HUDEP-2 (cell line): Measurements from ENCODE around the gene APPBP2.

Source experiments
- DNase-seq, 76 experiments: peaks; one replicate each; lab custom pipeline; 2025; ENCODE audit not compliant: unreplicated experiment in 76 of 76; lab: John Stamatoyannopoulos, UW

Gene APPBP2

DNA sequence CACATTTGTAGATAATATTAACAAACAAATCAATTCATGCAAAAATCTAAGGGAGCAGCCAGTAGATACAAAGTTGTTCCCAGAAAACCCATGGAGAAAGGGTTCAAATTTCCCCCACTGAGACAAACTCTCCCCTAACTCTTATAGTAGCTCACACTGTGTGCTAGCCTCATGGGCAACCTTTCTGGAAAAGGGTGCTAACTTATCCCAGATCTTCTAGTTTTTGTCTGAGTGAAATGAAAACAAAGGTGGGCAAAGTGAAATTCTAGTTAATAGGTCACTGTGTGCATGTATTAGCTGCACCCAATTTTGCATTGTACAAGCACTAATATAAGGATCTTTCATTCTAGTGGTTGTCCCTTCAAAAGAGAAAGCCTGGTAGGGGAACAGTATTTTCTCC lies 124.2 kb downstream of the APPBP2 start:
- DNase-seq: no peak

DNA sequence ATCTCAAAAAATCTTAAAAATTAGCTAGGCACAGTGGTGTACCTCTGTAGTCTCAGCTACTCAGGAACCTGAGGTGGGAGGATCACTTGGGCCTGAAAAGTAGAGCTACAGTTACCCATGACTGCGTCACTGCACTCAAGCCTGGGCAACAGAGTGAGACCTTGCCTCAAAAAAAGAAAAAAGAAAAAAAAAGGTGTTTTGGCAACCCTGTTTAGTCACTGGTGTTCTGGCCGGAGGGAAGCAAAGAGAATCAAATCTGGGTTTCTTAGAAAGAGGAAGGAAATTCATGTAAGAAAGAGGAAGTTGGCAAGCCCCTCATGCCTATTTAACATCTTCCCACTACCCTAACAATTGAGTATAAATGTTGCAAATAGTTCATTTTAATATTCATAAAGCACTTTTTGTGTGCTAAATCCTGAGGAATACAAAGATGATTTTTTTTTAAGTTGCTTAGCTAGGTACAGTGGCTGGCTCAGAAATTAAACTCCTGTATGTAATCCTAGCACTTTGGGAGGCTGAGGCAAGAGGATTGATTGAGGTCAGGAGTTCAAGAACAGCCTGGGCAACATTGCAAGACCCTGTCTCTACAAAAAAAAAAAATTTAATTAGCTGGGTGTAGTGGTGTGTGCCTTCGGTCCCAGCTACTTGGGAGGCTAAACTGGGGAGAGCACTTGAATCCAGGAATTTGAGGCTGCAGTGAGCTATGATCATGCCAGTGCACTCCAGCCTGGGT lies 127.6 kb downstream of the APPBP2 start:
- peak in 3 of 76 experiments; percentile 14 to 30 (median 22) for DNase-seq

DNA sequence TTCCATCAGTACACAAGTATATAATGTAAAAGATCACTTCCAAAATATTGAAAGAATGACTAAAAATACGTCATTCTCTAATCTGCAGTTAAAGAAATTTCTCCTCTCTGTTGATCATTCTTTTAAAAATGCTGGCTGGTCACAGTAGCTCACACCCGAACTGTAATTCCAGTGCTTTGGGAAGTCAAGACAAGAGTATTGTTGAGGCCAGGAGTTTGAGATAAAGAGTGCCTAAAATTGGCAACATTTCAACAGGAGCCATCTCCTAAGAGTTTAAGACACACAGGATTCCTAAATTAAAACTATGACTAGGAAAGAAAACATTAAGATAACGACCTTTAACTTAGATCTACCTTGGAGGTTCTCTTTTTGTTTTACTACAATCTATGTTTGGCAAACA lies 129.6 kb downstream of the APPBP2 start:
- DNase-seq: no peak

DNA sequence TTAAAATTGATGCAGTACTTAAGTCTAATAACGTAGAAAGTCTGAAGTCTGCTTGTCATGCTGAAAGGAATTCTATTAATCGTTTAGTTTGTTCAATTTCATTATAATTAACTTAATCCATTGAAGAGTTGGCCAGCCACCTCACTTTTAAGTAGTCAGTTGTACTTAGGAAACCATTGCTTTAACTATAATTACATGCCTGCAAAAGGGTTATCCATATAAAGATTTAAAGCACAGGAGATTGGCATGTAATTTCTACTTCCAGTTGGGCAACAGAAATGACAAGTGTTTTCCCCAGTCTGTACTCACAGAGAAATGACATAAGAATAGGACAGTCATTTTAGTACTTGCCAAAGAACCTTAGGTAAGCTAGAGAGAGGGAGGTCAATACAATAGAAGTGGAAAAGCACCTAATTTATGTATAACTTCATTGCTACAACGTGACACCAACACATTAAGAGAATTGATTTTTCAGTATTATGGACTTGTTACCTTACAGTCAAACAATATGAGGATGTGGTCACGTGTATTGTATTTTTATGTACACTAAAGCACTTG lies 130.5 kb downstream of the APPBP2 start:
- no peak for DNase-seq

DNA sequence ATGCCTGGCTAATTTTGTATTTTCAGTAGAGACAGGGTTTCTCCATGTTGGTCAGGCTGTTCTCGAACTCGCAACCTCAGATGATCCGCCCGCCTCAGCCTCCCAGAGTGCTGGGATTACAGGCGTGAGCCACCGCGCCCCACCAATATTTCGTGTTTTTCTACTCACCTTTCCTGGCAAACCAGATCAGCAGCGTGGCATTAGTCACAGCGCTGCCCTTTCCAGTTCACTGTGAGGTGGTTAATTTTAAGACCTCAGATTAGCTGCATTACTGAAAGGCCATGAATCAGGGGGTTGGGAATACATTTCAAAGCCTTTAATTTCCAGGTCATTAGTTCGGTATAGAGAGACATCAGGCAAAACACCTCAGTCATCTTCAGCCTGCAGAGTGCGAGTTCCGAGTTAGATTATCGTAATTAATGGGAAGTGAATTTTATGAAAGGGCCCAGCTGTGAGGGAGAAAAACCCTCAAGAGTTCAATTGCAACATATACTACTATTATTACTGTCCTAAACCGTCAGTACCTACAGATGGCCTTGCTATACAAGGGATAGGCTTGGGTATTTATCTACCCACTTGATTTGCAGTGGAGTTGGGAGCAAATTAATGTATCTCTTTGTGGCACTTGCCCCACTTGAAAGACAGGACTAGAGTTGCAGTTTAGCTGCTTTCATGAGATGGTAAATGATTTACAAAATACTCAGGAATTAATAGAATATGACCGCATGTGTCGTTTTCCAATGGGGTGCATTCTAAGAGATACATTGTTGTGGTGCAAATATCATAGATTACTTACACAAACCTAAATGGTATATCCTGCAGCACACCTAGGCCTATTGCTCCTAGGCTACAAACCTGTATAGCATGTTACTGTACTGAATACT lies 132.0 kb downstream of the APPBP2 start:
- no peak for DNase-seq
